T-cell (primary cell): ENCODE data around the gene TKTL2. TPM values are rescaled to one million over a fixed set of nuclear protein-coding genes. Genes with fewer than 3 reads are reported as not detected.

Experiments
- ATAC-seq, 4 experiments: fragments of 200-7000 bp in 3 of 4; fragments of 150-1000 bp in 1 of 4; cut with Tn5 transposase; replicated peaks in 1 of 4; 1 replicate in 3 of 4; 2 replicates in 1 of 4; pipeline ENCODE4 v1.10.0; 2021; ENCODE audit warnings: moderate library complexity in 3 of 4, mild to moderate bottlenecking in 2 of 4, moderate number of reproducible peaks in 1 of 4
- CTCF ChIA-PET, 2 donors: fragments of 300-600 bp; sonication (Branson Sonifier 250); formaldehyde crosslinking; loops; one replicate each; lab custom pipeline; 2022; ENCODE audit warnings: antibody characterized with exemption in 2 of 2; lab: Charles Lee
- POLR2A ChIA-PET, 2 donors: fragments of 300-600 bp; sonication (Branson Sonifier 250); formaldehyde crosslinking; loops; one replicate each; lab custom pipeline; 2022; ENCODE audit warnings: antibody characterized with exemption in 2 of 2; lab: Charles Lee
- DNase-seq, 35 experiments: peaks; one replicate each; pipeline versions ENCODE4 v3.0.0 to v3.0.0-alpha.2; 2013 to 2023
- H3K27ac ChIP-seq: one replicate; pipeline ENCODE4 v1.5.1; 2013; ENCODE audit warnings: low read length
- H3K27me3 ChIP-seq, 2 experiments: replicated peaks in 1 of 2; 1 replicate in 1 of 2; 2 replicates in 1 of 2; pipeline versions ENCODE4 v1.6.1 to v1.7.0; 2013; ENCODE audit warnings: low read length in 1 of 2, mixed read lengths in 1 of 2; ENCODE audit not compliant: control insufficient read depth in 2 of 2, insufficient read depth in 2 of 2; ENCODE audit errors: extremely low read depth in 1 of 2
- H3K36me3 ChIP-seq, 2 donors: 1 replicate in 1 of 2; 2 replicates in 1 of 2; pipeline versions ENCODE4 v1.6.1 to v1.7.0; 2013; ENCODE audit warnings: low read length in 1 of 2; ENCODE audit not compliant: control insufficient read depth in 2 of 2, insufficient read depth in 1 of 2; ENCODE audit errors: extremely low read depth in 1 of 2
- H3K4me1 ChIP-seq, 2 experiments: 1 replicate in 1 of 2; 2 replicates in 1 of 2; pipeline versions ENCODE4 v1.6.1 to v1.7.0; 2013; ENCODE audit warnings: low read length in 2 of 2, mixed read lengths in 1 of 2; ENCODE audit not compliant: insufficient read depth in 2 of 2, control insufficient read depth in 1 of 2; ENCODE audit errors: extremely low read depth in 1 of 2
- H3K4me3 ChIP-seq, 2 donors: 1 replicate in 1 of 2; 2 replicates in 1 of 2; pipeline versions ENCODE4 v1.5.1 to v1.7.0; 2013; ENCODE audit warnings: mild to moderate bottlenecking in 2 of 2, low read length in 1 of 2, moderate library complexity in 1 of 2; ENCODE audit not compliant: control insufficient read depth in 1 of 2; ENCODE audit errors: extremely low read depth in 1 of 2
- H3K9me3 ChIP-seq: 2 replicates; pipeline ENCODE4 v1.7.0; 2013
- H3K27ac Mint-ChIP-seq, 2 donors: one replicate each; pipeline ENCODE4 v1.8.0; 2020 to 2021; ENCODE audit warnings: mild to moderate bottlenecking in 2 of 2, mixed read lengths in 2 of 2
- H3K27me3 Mint-ChIP-seq, 2 donors: one replicate each; pipeline ENCODE4 v1.8.0; 2021 to 2022; ENCODE audit warnings: mixed read lengths in 2 of 2
- H3K36me3 Mint-ChIP-seq: one replicate; pipeline ENCODE4 v1.8.0; 2021; ENCODE audit warnings: mixed read lengths
- H3K4me1 Mint-ChIP-seq, 3 donors: one replicate each; pipeline ENCODE4 v1.8.0; 2020 to 2022; ENCODE audit warnings: mixed read lengths in 3 of 3, mild to moderate bottlenecking in 1 of 3
- H3K4me3 Mint-ChIP-seq, 3 donors: one replicate each; pipeline ENCODE4 v1.8.0; 2020 to 2022; ENCODE audit warnings: mild to moderate bottlenecking in 3 of 3, mixed read lengths in 3 of 3, moderate library complexity in 3 of 3
- H3K9me3 Mint-ChIP-seq, 3 donors: one replicate each; pipeline ENCODE4 v1.8.0; 2020 to 2022; ENCODE audit warnings: mixed read lengths in 3 of 3
- WGBS: methylation state at CpG from one replicate; pipeline ENCODE4 v1.1.5; 2013; ENCODE audit warnings: missing lambda C conversion rate; ENCODE audit not compliant: insufficient coverage; 5-methylcytosine and 5-hydroxymethylcytosine counted together
- total RNA-seq, 35 experiments: library from RNA in 6 of 35; stranded (reverse) in 6 of 35; fragments of 120-200 nt in 1 of 35; gene quantifications; one replicate each; pipeline versions ENCODE4 v1.2.1 to v1.2.4 and lab custom pipeline; 2013 to 2026

TKTL2 gene
- total RNA-seq, 5 donors from 2014 or later (not counting 1 experiment from before 2014, with no cell fraction given) = not detected

GRCh38 chr4:163440040-163440439 is 33.5 kb downstream of the TKTL2 start:
- no peaks in the 10 kb centered on the region for H3K36me3 ChIP-seq
- DNase-seq (no peak), ATAC-seq (no peak)
- CTCF ChIA-PET = interaction anchor here in 1 of 2 donors (0.9 kb wide), 1 partner anchor 9 kb away, joined by 3 read pairs; no protein-coding TSS in a partner anchor
- no peaks in the 10 kb centered on the region for H3K4me1 Mint-ChIP-seq
- no peak overlapping the region for H3K27ac Mint-ChIP-seq
- no peaks in the 10 kb centered on the region for H3K27me3 ChIP-seq
- no peaks in the 10 kb centered on the region for H3K9me3 ChIP-seq
- no peak overlapping the region for H3K4me3 ChIP-seq
- no peaks in the 10 kb centered on the region for H3K36me3 Mint-ChIP-seq
- POLR2A ChIA-PET = no interaction called here
- H3K27ac ChIP-seq = no peak overlapping the region
- H3K9me3 Mint-ChIP-seq = no peaks in the 10 kb centered on the region
- H3K4me3 Mint-ChIP-seq = no peak overlapping the region
- no peaks in the 10 kb centered on the region for H3K4me1 ChIP-seq
- no CpG with 5 or more reads among the region's 2 CpGs for whole genome bisulfite sequencing
- peaks cover 3 to 7% of the 10 kb centered on the region in 2 donors for H3K27me3 Mint-ChIP-seq

Other genes with a start within 250 kb of the TKTL2 start
- under 1 TPM in 3 of 5 donors, not detected in 2; 0.12 to 0.57 (median 0.26) TPM for gene NPY1R, start 141.2 kb downstream of the TKTL2 start, total RNA-seq
- not detected for gene NPY5R, start 129.9 kb downstream of the TKTL2 start, total RNA-seq
- 10 to 100 TPM in 4 of 5 donors, 1 to 10 TPM in 1; 9.6 to 23.1 (median 19.7) TPM for gene TMA16, start 20.9 kb upstream of the TKTL2 start, total RNA-seq